ENCODE data around the gene SLC8A1.

DNA sequence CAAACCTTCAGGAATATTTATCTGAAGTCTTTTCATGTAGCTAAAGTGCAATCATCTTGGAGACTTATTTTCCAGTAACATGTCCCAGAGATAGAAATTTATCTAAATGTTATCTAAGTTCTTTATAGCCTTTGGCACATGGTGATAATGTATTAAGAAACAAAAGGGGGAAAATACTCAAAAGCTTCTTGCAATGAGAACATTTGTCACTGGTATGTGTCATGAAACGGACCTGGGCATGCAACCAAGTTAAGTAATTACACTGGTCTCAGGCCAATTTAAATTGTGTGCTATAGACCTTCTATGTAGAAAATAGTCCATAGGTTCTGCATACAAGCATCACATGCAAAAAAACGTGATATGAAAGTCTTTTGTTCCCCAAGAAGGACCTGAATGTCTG, 136.2 kb downstream of the SLC8A1 start:
- no peak for TF ChIP-seq CTCF (IDR thresholded peaks at IDR 0.05)
- TF ChIP-seq POLR2A (IDR thresholded peaks at IDR 0.05), result no peak

Measured in testis (tissue), 2 donors.